ENCODE results near the gene MICAL3. TPM values are rescaled to one million over a fixed set of nuclear protein-coding genes. Genes with fewer than 3 reads are reported as not detected.

MICAL3 gene
- polyA plus RNA-seq, 1 donor from 2014 or later = 28.1 TPM

GRCh38 chr22:18057568-18058209 is 33.3 kb upstream of the MICAL3 start:
- TF ChIP-seq POLR2AphosphoS5 (IDR thresholded peaks at IDR 0.05) (no peak), REST (IDR thresholded peaks at IDR 0.05; ENCODE audit: borderline replicate concordance) (no peak), CTCF (IDR thresholded peaks at IDR 0.05; ENCODE audit: poor library complexity, severe bottlenecking) (no peak), SMC3 (conservative IDR thresholded peaks at IDR 0.05; ENCODE audit: poor library complexity) (no peak), MXI1 (conservative IDR thresholded peaks at IDR 0.05; ENCODE audit: poor library complexity, severe bottlenecking) (no peak), EZH2 (IDR thresholded peaks at IDR 0.05; ENCODE audit: borderline replicate concordance, insufficient read depth, low read length, poor library complexity, severe bottlenecking) (no peak), TAF1 (IDR thresholded peaks at IDR 0.05; ENCODE audit: low read depth) (no peak), EP300 (conservative IDR thresholded peaks at IDR 0.05; ENCODE audit: poor library complexity, severe bottlenecking) (no peak), RAD21 (conservative IDR thresholded peaks at IDR 0.05) (no peak)
- Histone ChIP-seq H3F3A (ENCODE audit: insufficient read depth, low read length, poor library complexity, severe bottlenecking) (no peaks in the 10 kb centered on the region), H4K20me1 (ENCODE audit: insufficient read depth) (no peaks in the 10 kb centered on the region), H3K4me3 (ENCODE audit: low read length) (no peak overlapping the region), H3K79me2 (replicated peaks; ENCODE audit: insufficient read depth, low read length) (no peaks in the 10 kb centered on the region), H3K27me3 (ENCODE audit: insufficient read depth, low read depth, low read length) (no peaks in the 10 kb centered on the region), H3K9ac (ENCODE audit: low read length) (no peak overlapping the region), H3K9me3 (ENCODE audit: low read length) (no peaks in the 10 kb centered on the region), H3K36me3 (ENCODE audit: insufficient read depth, low read length) (no peaks in the 10 kb centered on the region), H3K9me2 (ENCODE audit: insufficient read depth, low read length) (no peaks in the 10 kb centered on the region), H3K27ac (ENCODE audit: low read length) (no peak overlapping the region), H2AFZ (ENCODE audit: low read depth, low read length) (no peak overlapping the region), H3K4me2 (ENCODE audit: low read length) (no peak overlapping the region)

GRCh38 chr22:18056807-18057474 is 32.6 kb upstream of the MICAL3 start:
- Histone ChIP-seq H3K79me2 (replicated peaks; ENCODE audit: insufficient read depth, low read length) (no peaks in the 10 kb centered on the region), H3K27me3 (ENCODE audit: insufficient read depth, low read depth, low read length) (no peaks in the 10 kb centered on the region), H2AFZ (ENCODE audit: low read depth, low read length) (no peak overlapping the region), H3F3A (ENCODE audit: insufficient read depth, low read length, poor library complexity, severe bottlenecking) (no peaks in the 10 kb centered on the region), H3K9me3 (ENCODE audit: low read length) (no peaks in the 10 kb centered on the region), H4K20me1 (ENCODE audit: insufficient read depth) (no peaks in the 10 kb centered on the region), H3K9me2 (ENCODE audit: insufficient read depth, low read length) (no peaks in the 10 kb centered on the region), H3K9ac (ENCODE audit: low read length) (no peak overlapping the region), H3K4me3 (ENCODE audit: low read length) (no peak overlapping the region), H3K4me2 (ENCODE audit: low read length) (no peak overlapping the region), H3K36me3 (ENCODE audit: insufficient read depth, low read length) (no peaks in the 10 kb centered on the region), H3K27ac (ENCODE audit: low read length) (no peak overlapping the region)
- TF ChIP-seq EP300 (conservative IDR thresholded peaks at IDR 0.05; ENCODE audit: poor library complexity, severe bottlenecking) (no peak), RAD21 (conservative IDR thresholded peaks at IDR 0.05) (no peak), TAF1 (IDR thresholded peaks at IDR 0.05; ENCODE audit: low read depth) (no peak), CTCF (IDR thresholded peaks at IDR 0.05; ENCODE audit: poor library complexity, severe bottlenecking) (no peak), EZH2 (IDR thresholded peaks at IDR 0.05; ENCODE audit: borderline replicate concordance, insufficient read depth, low read length, poor library complexity, severe bottlenecking) (no peak), SMC3 (conservative IDR thresholded peaks at IDR 0.05; ENCODE audit: poor library complexity) (no peak), REST (IDR thresholded peaks at IDR 0.05; ENCODE audit: borderline replicate concordance) (no peak), MXI1 (conservative IDR thresholded peaks at IDR 0.05; ENCODE audit: poor library complexity, severe bottlenecking) (no peak), POLR2AphosphoS5 (IDR thresholded peaks at IDR 0.05) (no peak)

All from neural cell (in vitro differentiated cells).